Coronary artery (tissue), 2 donors: Measurements from ENCODE around the gene UVSSA.

Experiments used
- DNase-seq: peaks from one replicate; pipeline ENCODE4 v3.0.0-alpha.2; 2017; ENCODE audit warnings: low spot score
- H3K27ac ChIP-seq, 2 donors: fragments of 200-600 bp; sonication (generic); one replicate each; pipeline ENCODE4 v1.5.1; 2016 to 2019
- H3K4me3 ChIP-seq: fragments of 200-600 bp; sonication (generic); 2 replicates; pipeline ENCODE4 v1.5.1; 2016; ENCODE audit warnings: mild to moderate bottlenecking, moderate library complexity
- CTCF ChIP-seq: fragments of 200-600 bp; sonication (generic); IDR thresholded peaks from one replicate; pipeline ENCODE4 v1.5.1; 2019; ENCODE audit warnings: antibody characterized with exemption

Gene UVSSA

GRCh38 chr4:1376841-1377605 is 30.0 kb downstream of the UVSSA start:
- H3K27ac ChIP-seq, result no peak overlapping the region
- no peak overlapping the region for H3K4me3 ChIP-seq
- no peak for DNase-seq
- no peak for TF ChIP-seq CTCF

GRCh38 chr4:1377606-1378261 is 30.7 kb downstream of the UVSSA start:
- Histone ChIP-seq H3K27ac (no peak overlapping the region), H3K4me3 (no peak overlapping the region)
- no peak for TF ChIP-seq CTCF
- DNase-seq, result no peak

- Histone ChIP-seq H3K27ac (no peak overlapping the region), H3K4me3 (no peak overlapping the region)
- no peak for DNase-seq
- no peak for TF ChIP-seq CTCF
These were observed 31.7 kb downstream of the UVSSA start for GRCh38 chr4:1378559-1379231.

- H3K4me3 ChIP-seq, result no peak overlapping the region
- no peak overlapping the region for H3K27ac ChIP-seq
- no peak for DNase-seq
- TF ChIP-seq CTCF, result no peak
These were observed 32.4 kb downstream of the UVSSA start for GRCh38 chr4:1379351-1379781.

- no peak for TF ChIP-seq CTCF
- DNase-seq, result no peak
- Histone ChIP-seq H3K4me3 (no peak overlapping the region), H3K27ac (no peak overlapping the region)
These were observed 32.9 kb downstream of the UVSSA start for GRCh38 chr4:1379801-1380331.

GRCh38 chr4:1380368-1381151 is 33.6 kb downstream of the UVSSA start:
- no peak for DNase-seq
- no peak for TF ChIP-seq CTCF

More at GRCh38 chr4:1380368-1381151, 33.6 kb downstream of the UVSSA start:
- Histone ChIP-seq H3K4me3 (no peak overlapping the region), H3K27ac (no peak overlapping the region)
